CD4-positive, alpha-beta T cell (primary cell): ENCODE measurements around the gene CNTN2. TPM values are rescaled to one million over a fixed set of nuclear protein-coding genes. Genes with fewer than 3 reads are reported as not detected.

Source experiments
- ATAC-seq: fragments of 200-7000 bp; cut with Tn5 transposase; one replicate; pipeline ENCODE4 v1.10.0; 2022; ENCODE audit warnings: mild to moderate bottlenecking; ENCODE audit not compliant: poor library complexity
- CTCF ChIA-PET: fragments of 350-600 bp; sonication (Branson Sonifier 250); formaldehyde crosslinking; loops from one replicate; lab custom pipeline; 2021; ENCODE audit warnings: antibody characterized with exemption, inconsistent platforms; lab: Charles Lee
- POLR2A ChIA-PET: fragments of 350-600 bp; sonication (Branson Sonifier 250); formaldehyde crosslinking; loops from one replicate; lab custom pipeline; 2021; ENCODE audit warnings: antibody characterized with exemption, inconsistent platforms; lab: Charles Lee
- DNase-seq, 14 experiments: peaks; one replicate each; pipeline ENCODE4 v3.0.0-alpha.2; 2013 to 2020; ENCODE audit warnings: mixed read lengths in 2 of 14
- H3K27ac ChIP-seq, 2 donors: one replicate each; pipeline versions ENCODE4 v1.5.1 to v1.7.0; 2013; ENCODE audit warnings: low read length in 2 of 2, low read depth in 1 of 2, mild to moderate bottlenecking in 1 of 2
- H3K27me3 ChIP-seq, 2 experiments: 1 replicate in 1 of 2; 2 replicates in 1 of 2; pipeline versions ENCODE4 v1.6.1 to v1.7.0; 2013; ENCODE audit warnings: low read length in 2 of 2, control low read depth in 1 of 2, mild to moderate bottlenecking in 1 of 2, moderate library complexity in 1 of 2; ENCODE audit not compliant: insufficient read depth in 2 of 2, control insufficient read depth in 1 of 2
- H3K36me3 ChIP-seq: one replicate; pipeline ENCODE4 v1.6.1; 2013; ENCODE audit warnings: low read length, control low read depth; ENCODE audit not compliant: insufficient read depth
- H3K4me1 ChIP-seq: one replicate; pipeline ENCODE4 v1.6.1; 2013; ENCODE audit warnings: low read length, control low read depth; ENCODE audit not compliant: insufficient read depth
- H3K4me3 ChIP-seq: one replicate; pipeline ENCODE4 v1.5.1; 2013; ENCODE audit warnings: mild to moderate bottlenecking, low read length, moderate library complexity
- H3K9me3 ChIP-seq, 2 experiments: 1 replicate in 1 of 2; 2 replicates in 1 of 2; pipeline versions ENCODE4 v1.6.1 to v1.7.0; 2013; ENCODE audit warnings: low read length in 2 of 2, mild to moderate bottlenecking in 2 of 2, control low read depth in 1 of 2, moderate library complexity in 1 of 2; ENCODE audit not compliant: control insufficient read depth in 1 of 2, insufficient read depth in 1 of 2
- H3K27ac Mint-ChIP-seq: one replicate; pipeline ENCODE4 v1.8.0; 2020; ENCODE audit warnings: mixed read lengths
- H3K27me3 Mint-ChIP-seq: one replicate; pipeline ENCODE4 v1.8.0; 2021; ENCODE audit warnings: mixed read lengths
- H3K36me3 Mint-ChIP-seq: one replicate; pipeline ENCODE4 v1.8.0; 2021; ENCODE audit warnings: low read depth, mixed read lengths
- H3K4me1 Mint-ChIP-seq: one replicate; pipeline ENCODE4 v1.8.0; 2021; ENCODE audit warnings: low read depth, mixed read lengths
- H3K4me3 Mint-ChIP-seq: one replicate; pipeline ENCODE4 v1.8.0; 2020; ENCODE audit warnings: mild to moderate bottlenecking, mixed read lengths
- H3K9me3 Mint-ChIP-seq: one replicate; pipeline ENCODE4 v1.8.0; 2020; ENCODE audit warnings: mixed read lengths
- intact Hi-C, 2 experiments: fragments of 100-400 bp; cut with DNase I in 1 of 2; cut with micrococcal nuclease in 1 of 2; formaldehyde crosslinking; loops; one replicate each; pipeline versions ENCODE4 v1.15.1 to v1.9.0; 2023 to 2025; cut with DNase I, micrococcal nuclease
- total RNA-seq, 174 experiments: library from RNA in 2 of 174; stranded (reverse) in 2 of 174; gene quantifications; one replicate each; pipeline ENCODE4 v1.2.3 and lab custom pipeline; 2021 to 2026
- TF ChIP-seq, protein P1 (sequence below): fragments of 200-600 bp; IDR thresholded peaks from one replicate; pipeline ENCODE4 v1.8.0; 2022; ENCODE audit warnings: antibody characterized with exemption, mild to moderate bottlenecking

Gene CNTN2
- total RNA-seq, 2 experiments from 2014 or later: not detected

- Mint-ChIP-seq H3K27me3 (peaks cover 64% of the 10 kb centered on the region), H3K27ac (no peak overlapping the region), H3K36me3 (no peaks in the 10 kb centered on the region), H3K9me3 (no peaks in the 10 kb centered on the region), H3K4me3 (no peak overlapping the region), H3K4me1 (no peaks in the 10 kb centered on the region)
- ATAC-seq: no peak
- no peak for DNase-seq
- ChIA-PET CTCF (no interaction called here), POLR2A (no interaction called here)
- Histone ChIP-seq H3K36me3 (no peaks in the 10 kb centered on the region), H3K4me1 (no peaks in the 10 kb centered on the region), H3K27me3 (peaks cover 19 to 29% of the 10 kb centered on the region in 2 experiments), H3K9me3 (peaks cover 0 to 7% of the 10 kb centered on the region in 2 experiments), H3K27ac (no peak overlapping the region), H3K4me3 (no peak overlapping the region)
- TF ChIP-seq, protein P1, sequence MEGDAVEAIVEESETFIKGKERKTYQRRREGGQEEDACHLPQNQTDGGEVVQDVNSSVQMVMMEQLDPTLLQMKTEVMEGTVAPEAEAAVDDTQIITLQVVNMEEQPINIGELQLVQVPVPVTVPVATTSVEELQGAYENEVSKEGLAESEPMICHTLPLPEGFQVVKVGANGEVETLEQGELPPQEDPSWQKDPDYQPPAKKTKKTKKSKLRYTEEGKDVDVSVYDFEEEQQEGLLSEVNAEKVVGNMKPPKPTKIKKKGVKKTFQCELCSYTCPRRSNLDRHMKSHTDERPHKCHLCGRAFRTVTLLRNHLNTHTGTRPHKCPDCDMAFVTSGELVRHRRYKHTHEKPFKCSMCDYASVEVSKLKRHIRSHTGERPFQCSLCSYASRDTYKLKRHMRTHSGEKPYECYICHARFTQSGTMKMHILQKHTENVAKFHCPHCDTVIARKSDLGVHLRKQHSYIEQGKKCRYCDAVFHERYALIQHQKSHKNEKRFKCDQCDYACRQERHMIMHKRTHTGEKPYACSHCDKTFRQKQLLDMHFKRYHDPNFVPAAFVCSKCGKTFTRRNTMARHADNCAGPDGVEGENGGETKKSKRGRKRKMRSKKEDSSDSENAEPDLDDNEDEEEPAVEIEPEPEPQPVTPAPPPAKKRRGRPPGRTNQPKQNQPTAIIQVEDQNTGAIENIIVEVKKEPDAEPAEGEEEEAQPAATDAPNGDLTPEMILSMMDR: no peak
- intact Hi-C loops: no loop called here
Measured at GRCh38 chr1:205041001-205041715, 1.9 kb upstream of the CNTN2 start.

DNA sequence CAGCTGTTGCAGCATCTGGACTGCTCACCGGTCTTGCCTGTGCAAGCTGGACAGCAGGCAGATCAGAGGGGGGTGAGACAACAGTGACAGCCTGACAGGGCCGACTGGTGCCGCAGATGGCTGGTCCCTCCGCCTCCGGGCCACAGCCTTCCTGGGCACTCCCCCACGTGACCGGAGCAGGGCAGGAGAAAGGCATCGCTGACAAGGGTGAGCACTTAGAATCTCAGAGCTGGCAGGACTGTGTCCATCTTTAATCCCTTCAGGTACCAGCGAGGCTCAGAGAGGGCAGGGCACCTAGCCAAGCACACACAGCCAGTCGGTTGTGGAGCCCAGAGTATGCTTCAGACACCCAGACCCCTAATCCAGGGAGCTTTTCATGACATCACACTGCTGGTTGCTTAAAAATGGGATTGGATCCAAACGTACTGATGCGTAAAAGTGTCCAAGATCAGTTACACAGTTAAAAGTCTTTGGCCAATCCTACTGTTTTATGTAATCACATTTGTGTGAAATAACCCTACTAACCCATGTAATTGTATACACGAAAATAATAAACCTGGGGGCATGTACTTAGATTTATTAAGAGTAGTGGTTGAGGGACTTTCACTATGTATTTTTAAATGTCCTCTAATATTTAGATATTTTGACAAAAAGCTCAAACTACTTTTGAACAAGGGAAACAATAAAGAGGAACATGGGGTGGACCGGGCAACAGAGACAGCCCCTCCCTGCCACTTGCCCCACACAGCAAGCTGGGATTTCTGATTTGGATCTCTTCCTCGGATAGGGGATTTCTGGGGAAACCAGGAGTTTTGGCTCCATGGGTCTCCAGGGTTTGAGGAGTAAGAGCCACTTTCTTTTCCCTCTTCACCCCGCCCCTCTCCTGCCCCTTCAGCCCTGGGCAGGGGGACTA lies 758 bp upstream of the CNTN2 start:
- H3K36me3 Mint-ChIP-seq: no peaks in the 10 kb centered on the region
- H3K27ac Mint-ChIP-seq: no peak overlapping the region
- no peaks in the 10 kb centered on the region for H3K9me3 Mint-ChIP-seq
- no peak for DNase-seq
- H3K4me3 Mint-ChIP-seq: no peak overlapping the region
- CTCF ChIA-PET: no interaction called here
- Histone ChIP-seq H3K27me3 (peaks cover 19 to 29% of the 10 kb centered on the region in 2 experiments), H3K9me3 (peaks cover 0 to 7% of the 10 kb centered on the region in 2 experiments), H3K36me3 (no peaks in the 10 kb centered on the region), H3K4me3 (no peak overlapping the region), H3K27ac (no peak overlapping the region), H3K4me1 (no peaks in the 10 kb centered on the region)
- POLR2A ChIA-PET: no interaction called here
- H3K27me3 Mint-ChIP-seq: peaks cover 74% of the 10 kb centered on the region
- TF ChIP-seq, protein P1: no peak
- intact Hi-C loops: no loop called here
- H3K4me1 Mint-ChIP-seq: no peaks in the 10 kb centered on the region
- no peak for ATAC-seq

- CTCF ChIA-PET: no interaction called here
Measured at GRCh38 chr1:205043866-205044265, 854 bp downstream of the CNTN2 start.

More at GRCh38 chr1:205043866-205044265, 854 bp downstream of the CNTN2 start:
- DNase-seq (no peak), ATAC-seq (no peak)
- no peaks in the 10 kb centered on the region for H3K36me3 Mint-ChIP-seq
- H3K36me3 ChIP-seq: no peaks in the 10 kb centered on the region
- H3K27ac ChIP-seq: no peak overlapping the region
- no peak overlapping the region for H3K4me3 Mint-ChIP-seq
- H3K4me1 Mint-ChIP-seq: no peaks in the 10 kb centered on the region
- H3K27me3 ChIP-seq: peaks cover 21 to 29% of the 10 kb centered on the region in 2 experiments
- TF ChIP-seq, protein P1: no peak
- peaks cover 0 to 7% of the 10 kb centered on the region in 2 experiments for H3K9me3 ChIP-seq
- H3K27ac Mint-ChIP-seq: no peak overlapping the region
- POLR2A ChIA-PET: no interaction called here
- H3K27me3 Mint-ChIP-seq: peaks cover 75% of the 10 kb centered on the region
- no peaks in the 10 kb centered on the region for H3K4me1 ChIP-seq
- no peak overlapping the region for H3K4me3 ChIP-seq
- no peaks in the 10 kb centered on the region for H3K9me3 Mint-ChIP-seq
- intact Hi-C loops: no loop called here
